Right renal cortex interstitium (tissue), 3 donors: ENCODE measurements around the gene NOP56. TPM values are rescaled to one million over a fixed set of nuclear protein-coding genes. Genes with fewer than 3 reads are reported as not detected.

Experiments used
- DNase-seq, 3 donors: peaks; one replicate each; pipeline ENCODE4 v3.0.0-alpha.2; 2013; ENCODE audit warnings: low read depth in 3 of 3, low spot score in 2 of 3
- polyA plus RNA-seq, 3 donors: library from polyadenylated mRNA; unstranded; fragments of 120-200 nt; gene quantifications; one replicate each; pipeline ENCODE4 v1.2.1, GENCODE V29; 2013; ENCODE audit not compliant: insufficient read length in 3 of 3

The NOP56 gene
- polyA plus RNA-seq, result 100 to 1,000 TPM; 244 to 266 (median 248) TPM

GRCh38 chr20:2651772-2652723 lies at the start of gene NOP56:
Gene NOP56, plus strand, starts transcription at chr20:2652632. Its CDS starts 29 bp downstream, at chr20:2652661.
- peak; percentile 65 to 87 (median 86) for DNase-seq

- no peak for DNase-seq
Observed at GRCh38 chr20:2602746-2603145, 49.7 kb upstream of the NOP56 start.

GRCh38 chr20:2603816-2604505 lies 48.5 kb upstream of the NOP56 start:
- DNase-seq, result no peak

GRCh38 chr20:2604506-2604835 lies 48.0 kb upstream of the NOP56 start:
- no peak for DNase-seq

- DNase-seq, result no peak
Observed at GRCh38 chr20:2606507-2607006, 45.9 kb upstream of the NOP56 start.

GRCh38 chr20:2610326-2610725 lies 42.1 kb upstream of the NOP56 start:
- no peak for DNase-seq

GRCh38 chr20:2610941-2611720 lies 41.3 kb upstream of the NOP56 start:
- no peak for DNase-seq

GRCh38 chr20:2612073-2612472 lies 40.4 kb upstream of the NOP56 start:
- no peak for DNase-seq

GRCh38 chr20:2616634-2617033 lies 35.8 kb upstream of the NOP56 start:
- DNase-seq, result no peak

- no peak for DNase-seq
Observed at GRCh38 chr20:2617099-2617714, 35.2 kb upstream of the NOP56 start.

- DNase-seq, result no peak
Observed at GRCh38 chr20:2618815-2619214, 33.6 kb upstream of the NOP56 start.

- no peak for DNase-seq
Observed at GRCh38 chr20:2619337-2619736, 33.1 kb upstream of the NOP56 start.

- DNase-seq, result no peak
Observed at GRCh38 chr20:2619961-2620595, 32.4 kb upstream of the NOP56 start.

GRCh38 chr20:2624190-2624589 lies 28.2 kb upstream of the NOP56 start:
- no peak for DNase-seq

GRCh38 chr20:2625062-2625461 lies 27.4 kb upstream of the NOP56 start:
- no peak for DNase-seq

GRCh38 chr20:2626853-2627541 lies 25.4 kb upstream of the NOP56 start:
- no peak for DNase-seq

GRCh38 chr20:2631228-2631627 lies 21.2 kb upstream of the NOP56 start:
- no peak for DNase-seq

GRCh38 chr20:2633381-2633780 lies 19.1 kb upstream of the NOP56 start:
- no peak for DNase-seq

- no peak for DNase-seq
Observed at GRCh38 chr20:2637246-2637645, 15.2 kb upstream of the NOP56 start.
